ENCODE measurements around the gene INTS15. TPM values are rescaled to one million over a fixed set of nuclear protein-coding genes. Genes with fewer than 3 reads are reported as not detected.

The INTS15 gene
- total and polyA plus RNA-seq, 2 experiments from 2014 or later: 7.0 to 27.0 TPM

DNA sequence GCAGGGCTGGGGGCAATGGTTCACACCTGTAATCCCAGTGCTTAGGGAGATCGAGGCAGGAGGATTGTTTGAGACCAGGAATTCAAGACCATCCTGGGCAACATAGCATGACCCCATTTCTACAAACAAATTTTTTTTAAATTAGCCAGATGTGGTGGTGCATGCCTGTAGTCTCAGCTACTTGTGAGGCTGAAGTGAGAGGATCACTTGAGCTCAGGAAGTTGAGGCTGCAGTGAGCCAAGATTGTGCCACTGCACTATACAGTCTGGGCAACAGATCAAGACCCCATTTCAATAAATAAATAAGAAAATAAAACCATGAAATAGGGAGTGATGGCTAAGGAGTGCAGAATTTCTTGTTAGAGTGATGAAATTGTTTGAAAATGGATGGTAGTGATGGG, 47.5 kb upstream of the INTS15 start:
- no peak for TF ChIP-seq STAT1 (IDR thresholded peaks at IDR 0.05; ENCODE audit: unreplicated experiment)
- Histone ChIP-seq H3K79me2 (replicated peaks; ENCODE audit: insufficient read depth) (no peaks in the 10 kb centered on the region), H2AFZ (no peak overlapping the region), H3F3A (replicated peaks; ENCODE audit: low read depth) (no peaks in the 10 kb centered on the region), H3K36me3 (ENCODE audit: insufficient read depth) (no peaks in the 10 kb centered on the region), H4K20me1 (replicated peaks; ENCODE audit: insufficient read depth) (no peaks in the 10 kb centered on the region), H3K4me2 (no peak overlapping the region), H3K4me3 (no peak overlapping the region), H3K9me2 (ENCODE audit: insufficient read depth) (no peaks in the 10 kb centered on the region), H3K27me3 (ENCODE audit: insufficient read depth) (no peaks in the 10 kb centered on the region), H3K4me1 (ENCODE audit: insufficient read depth) (no peaks in the 10 kb centered on the region), H3K27ac (ENCODE audit: low read depth) (no peak overlapping the region)
- H3K27me3 Mint-ChIP-seq (ENCODE audit: insufficient read depth, low read depth, poor library complexity): peaks cover 15% of the 10 kb centered on the region
- DNase-seq (ENCODE audit: low spot score): no peak
- no peak for ATAC-seq
- H3K9me3 Mint-ChIP-seq: no peaks in the 10 kb centered on the region; the same call in 2 of the 3 replicates
- H3K27ac Mint-ChIP-seq: no peak overlapping the region
- no peak overlapping the region for H3K4me3 Mint-ChIP-seq
- no peaks in the 10 kb centered on the region; the same call in 2 of the 3 replicates for H3K4me1 Mint-ChIP-seq
- H3K36me3 Mint-ChIP-seq (ENCODE audit: low read depth): no peaks in the 10 kb centered on the region

DNA sequence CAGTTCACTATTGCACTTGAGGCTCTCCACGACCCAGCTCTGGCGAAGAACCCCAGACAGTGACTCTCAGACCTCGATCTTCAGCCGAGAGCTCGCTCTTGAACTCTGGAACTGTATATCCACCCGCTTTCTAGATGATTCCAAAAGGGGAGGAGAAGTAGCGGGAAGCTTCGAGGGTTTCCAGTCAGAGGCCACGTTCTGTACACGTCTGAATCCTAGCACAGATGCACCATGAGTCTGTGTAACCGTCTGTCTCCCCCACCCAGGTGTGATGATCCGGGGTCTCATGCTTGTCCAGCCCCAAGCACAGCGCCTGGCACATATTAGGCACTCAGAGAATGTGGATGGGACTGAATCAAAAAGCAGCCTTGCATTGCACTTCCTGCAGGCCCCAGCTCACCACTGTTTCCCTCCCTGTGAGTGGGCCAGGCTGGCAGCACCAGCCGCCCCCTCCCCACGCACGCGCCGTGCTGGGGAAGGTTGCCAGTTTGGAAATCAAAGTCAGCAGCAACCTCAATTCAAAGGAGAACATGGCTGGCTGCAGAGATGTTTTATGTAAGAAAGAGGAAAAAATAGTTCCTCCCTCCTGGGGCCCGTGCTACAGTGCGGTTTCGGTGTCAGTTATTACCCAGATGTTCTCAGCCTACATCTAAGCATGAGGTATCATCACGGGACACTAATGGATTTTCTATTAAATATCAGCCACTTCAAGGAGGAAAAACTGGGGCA, 44.3 kb upstream of the INTS15 start:
- DNase-seq (ENCODE audit: low spot score) (no peak), ATAC-seq (no peak)
- H3K27me3 Mint-ChIP-seq (ENCODE audit: insufficient read depth, low read depth, poor library complexity): peaks cover 7% of the 10 kb centered on the region
- no peaks in the 10 kb centered on the region for H3K36me3 ChIP-seq (ENCODE audit: insufficient read depth)
- H3K9me2 ChIP-seq (ENCODE audit: insufficient read depth): no peaks in the 10 kb centered on the region
- H3F3A ChIP-seq (replicated peaks; ENCODE audit: low read depth): no peaks in the 10 kb centered on the region
- no peaks in the 10 kb centered on the region; the same call in 2 of the 3 replicates for H3K4me1 Mint-ChIP-seq
- no peaks in the 10 kb centered on the region for H3K4me1 ChIP-seq (ENCODE audit: insufficient read depth)
- H3K27ac Mint-ChIP-seq: no peak overlapping the region
- no peaks in the 10 kb centered on the region for H4K20me1 ChIP-seq (replicated peaks; ENCODE audit: insufficient read depth)
- H2AFZ ChIP-seq: no peak overlapping the region
- H3K4me3 Mint-ChIP-seq: no peak overlapping the region
- H3K27ac ChIP-seq (ENCODE audit: low read depth): no peak overlapping the region
- H3K4me3 ChIP-seq: no peak overlapping the region
- no peaks in the 10 kb centered on the region for H3K79me2 ChIP-seq (replicated peaks; ENCODE audit: insufficient read depth)
- H3K36me3 Mint-ChIP-seq (ENCODE audit: low read depth): no peaks in the 10 kb centered on the region
- H3K9me3 Mint-ChIP-seq: no peaks in the 10 kb centered on the region; the same call in 2 of the 3 replicates
- no peak overlapping the region for H3K4me2 ChIP-seq
- H3K27me3 ChIP-seq (ENCODE audit: insufficient read depth): no peaks in the 10 kb centered on the region
- TF ChIP-seq, protein P1, sequence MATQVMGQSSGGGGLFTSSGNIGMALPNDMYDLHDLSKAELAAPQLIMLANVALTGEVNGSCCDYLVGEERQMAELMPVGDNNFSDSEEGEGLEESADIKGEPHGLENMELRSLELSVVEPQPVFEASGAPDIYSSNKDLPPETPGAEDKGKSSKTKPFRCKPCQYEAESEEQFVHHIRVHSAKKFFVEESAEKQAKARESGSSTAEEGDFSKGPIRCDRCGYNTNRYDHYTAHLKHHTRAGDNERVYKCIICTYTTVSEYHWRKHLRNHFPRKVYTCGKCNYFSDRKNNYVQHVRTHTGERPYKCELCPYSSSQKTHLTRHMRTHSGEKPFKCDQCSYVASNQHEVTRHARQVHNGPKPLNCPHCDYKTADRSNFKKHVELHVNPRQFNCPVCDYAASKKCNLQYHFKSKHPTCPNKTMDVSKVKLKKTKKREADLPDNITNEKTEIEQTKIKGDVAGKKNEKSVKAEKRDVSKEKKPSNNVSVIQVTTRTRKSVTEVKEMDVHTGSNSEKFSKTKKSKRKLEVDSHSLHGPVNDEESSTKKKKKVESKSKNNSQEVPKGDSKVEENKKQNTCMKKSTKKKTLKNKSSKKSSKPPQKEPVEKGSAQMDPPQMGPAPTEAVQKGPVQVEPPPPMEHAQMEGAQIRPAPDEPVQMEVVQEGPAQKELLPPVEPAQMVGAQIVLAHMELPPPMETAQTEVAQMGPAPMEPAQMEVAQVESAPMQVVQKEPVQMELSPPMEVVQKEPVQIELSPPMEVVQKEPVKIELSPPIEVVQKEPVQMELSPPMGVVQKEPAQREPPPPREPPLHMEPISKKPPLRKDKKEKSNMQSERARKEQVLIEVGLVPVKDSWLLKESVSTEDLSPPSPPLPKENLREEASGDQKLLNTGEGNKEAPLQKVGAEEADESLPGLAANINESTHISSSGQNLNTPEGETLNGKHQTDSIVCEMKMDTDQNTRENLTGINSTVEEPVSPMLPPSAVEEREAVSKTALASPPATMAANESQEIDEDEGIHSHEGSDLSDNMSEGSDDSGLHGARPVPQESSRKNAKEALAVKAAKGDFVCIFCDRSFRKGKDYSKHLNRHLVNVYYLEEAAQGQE (IDR thresholded peaks at IDR 0.05; ENCODE audit: unreplicated experiment): no peak
- TF ChIP-seq ZNF114 (CRISPR knock-in tag; IDR thresholded peaks at IDR 0.05): no peak
- TF ChIP-seq NANOG (IDR thresholded peaks at IDR 0.05; ENCODE audit: borderline replicate concordance): no peak
- TF ChIP-seq CREB1 (CRISPR knock-in tag; IDR thresholded peaks at IDR 0.05; ENCODE audit: low read depth): no peak
- TF ChIP-seq, protein P2, sequence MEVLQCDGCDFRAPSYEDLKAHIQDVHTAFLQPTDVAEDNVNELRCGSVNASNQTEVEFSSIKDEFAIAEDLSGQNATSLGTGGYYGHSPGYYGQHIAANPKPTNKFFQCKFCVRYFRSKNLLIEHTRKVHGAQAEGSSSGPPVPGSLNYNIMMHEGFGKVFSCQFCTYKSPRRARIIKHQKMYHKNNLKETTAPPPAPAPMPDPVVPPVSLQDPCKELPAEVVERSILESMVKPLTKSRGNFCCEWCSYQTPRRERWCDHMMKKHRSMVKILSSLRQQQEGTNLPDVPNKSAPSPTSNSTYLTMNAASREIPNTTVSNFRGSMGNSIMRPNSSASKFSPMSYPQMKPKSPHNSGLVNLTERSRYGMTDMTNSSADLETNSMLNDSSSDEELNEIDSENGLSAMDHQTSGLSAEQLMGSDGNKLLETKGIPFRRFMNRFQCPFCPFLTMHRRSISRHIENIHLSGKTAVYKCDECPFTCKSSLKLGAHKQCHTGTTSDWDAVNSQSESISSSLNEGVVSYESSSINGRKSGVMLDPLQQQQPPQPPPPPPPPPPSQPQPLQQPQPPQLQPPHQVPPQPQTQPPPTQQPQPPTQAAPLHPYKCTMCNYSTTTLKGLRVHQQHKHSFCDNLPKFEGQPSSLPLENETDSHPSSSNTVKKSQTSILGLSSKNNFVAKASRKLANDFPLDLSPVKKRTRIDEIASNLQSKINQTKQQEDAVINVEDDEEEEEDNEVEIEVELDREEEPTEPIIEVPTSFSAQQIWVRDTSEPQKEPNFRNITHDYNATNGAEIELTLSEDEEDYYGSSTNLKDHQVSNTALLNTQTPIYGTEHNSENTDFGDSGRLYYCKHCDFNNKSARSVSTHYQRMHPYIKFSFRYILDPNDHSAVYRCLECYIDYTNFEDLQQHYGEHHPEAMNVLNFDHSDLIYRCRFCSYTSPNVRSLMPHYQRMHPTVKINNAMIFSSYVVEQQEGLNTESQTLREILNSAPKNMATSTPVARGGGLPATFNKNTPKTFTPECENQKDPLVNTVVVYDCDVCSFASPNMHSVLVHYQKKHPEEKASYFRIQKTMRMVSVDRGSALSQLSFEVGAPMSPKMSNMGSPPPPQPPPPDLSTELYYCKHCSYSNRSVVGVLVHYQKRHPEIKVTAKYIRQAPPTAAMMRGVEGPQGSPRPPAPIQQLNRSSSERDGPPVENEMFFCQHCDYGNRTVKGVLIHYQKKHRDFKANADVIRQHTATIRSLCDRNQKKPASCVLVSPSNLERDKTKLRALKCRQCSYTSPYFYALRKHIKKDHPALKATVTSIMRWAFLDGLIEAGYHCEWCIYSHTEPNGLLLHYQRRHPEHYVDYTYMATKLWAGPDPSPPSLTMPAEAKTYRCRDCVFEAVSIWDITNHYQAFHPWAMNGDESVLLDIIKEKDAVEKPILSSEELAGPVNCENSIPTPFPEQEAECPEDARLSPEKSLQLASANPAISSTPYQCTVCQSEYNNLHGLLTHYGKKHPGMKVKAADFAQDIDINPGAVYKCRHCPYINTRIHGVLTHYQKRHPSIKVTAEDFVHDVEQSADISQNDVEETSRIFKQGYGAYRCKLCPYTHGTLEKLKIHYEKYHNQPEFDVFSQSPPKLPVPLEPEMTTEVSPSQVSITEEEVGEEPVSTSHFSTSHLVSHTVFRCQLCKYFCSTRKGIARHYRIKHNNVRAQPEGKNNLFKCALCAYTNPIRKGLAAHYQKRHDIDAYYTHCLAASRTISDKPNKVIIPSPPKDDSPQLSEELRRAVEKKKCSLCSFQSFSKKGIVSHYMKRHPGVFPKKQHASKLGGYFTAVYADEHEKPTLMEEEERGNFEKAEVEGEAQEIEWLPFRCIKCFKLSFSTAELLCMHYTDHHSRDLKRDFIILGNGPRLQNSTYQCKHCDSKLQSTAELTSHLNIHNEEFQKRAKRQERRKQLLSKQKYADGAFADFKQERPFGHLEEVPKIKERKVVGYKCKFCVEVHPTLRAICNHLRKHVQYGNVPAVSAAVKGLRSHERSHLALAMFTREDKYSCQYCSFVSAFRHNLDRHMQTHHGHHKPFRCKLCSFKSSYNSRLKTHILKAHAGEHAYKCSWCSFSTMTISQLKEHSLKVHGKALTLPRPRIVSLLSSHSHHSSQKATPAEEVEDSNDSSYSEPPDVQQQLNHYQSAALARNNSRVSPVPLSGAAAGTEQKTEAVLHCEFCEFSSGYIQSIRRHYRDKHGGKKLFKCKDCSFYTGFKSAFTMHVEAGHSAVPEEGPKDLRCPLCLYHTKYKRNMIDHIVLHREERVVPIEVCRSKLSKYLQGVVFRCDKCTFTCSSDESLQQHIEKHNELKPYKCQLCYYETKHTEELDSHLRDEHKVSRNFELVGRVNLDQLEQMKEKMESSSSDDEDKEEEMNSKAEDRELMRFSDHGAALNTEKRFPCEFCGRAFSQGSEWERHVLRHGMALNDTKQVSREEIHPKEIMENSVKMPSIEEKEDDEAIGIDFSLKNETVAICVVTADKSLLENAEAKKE (CRISPR knock-in tag; IDR thresholded peaks at IDR 0.05): no peak
- TF ChIP-seq POLR2AphosphoS5 (IDR thresholded peaks at IDR 0.05; ENCODE audit: low read depth): no peak
- TF ChIP-seq, protein P3, sequence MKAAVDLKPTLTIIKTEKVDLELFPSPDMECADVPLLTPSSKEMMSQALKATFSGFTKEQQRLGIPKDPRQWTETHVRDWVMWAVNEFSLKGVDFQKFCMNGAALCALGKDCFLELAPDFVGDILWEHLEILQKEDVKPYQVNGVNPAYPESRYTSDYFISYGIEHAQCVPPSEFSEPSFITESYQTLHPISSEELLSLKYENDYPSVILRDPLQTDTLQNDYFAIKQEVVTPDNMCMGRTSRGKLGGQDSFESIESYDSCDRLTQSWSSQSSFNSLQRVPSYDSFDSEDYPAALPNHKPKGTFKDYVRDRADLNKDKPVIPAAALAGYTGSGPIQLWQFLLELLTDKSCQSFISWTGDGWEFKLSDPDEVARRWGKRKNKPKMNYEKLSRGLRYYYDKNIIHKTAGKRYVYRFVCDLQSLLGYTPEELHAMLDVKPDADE (IDR thresholded peaks at IDR 0.05): no peak
- no peak for TF ChIP-seq JUNB (IDR thresholded peaks at IDR 0.05; ENCODE audit: unreplicated experiment)
- no peak for TF ChIP-seq STAT1 (IDR thresholded peaks at IDR 0.05; ENCODE audit: unreplicated experiment)

Measured in GM23338 (cell line).